Measurements from ENCODE around the gene HYAL1. TPM values are rescaled to one million over a fixed set of nuclear protein-coding genes. Genes with fewer than 3 reads are reported as not detected.
"Not testable (repeated sequence)": the region's sequence is repeated elsewhere in the genome, so short reads cannot be mapped to it uniquely, and the experiment has no call there.

Gene HYAL1
- total and polyA plus RNA-seq, 2 experiments from 2014 or later = 0.20 TPM; not detected in 1

DNA sequence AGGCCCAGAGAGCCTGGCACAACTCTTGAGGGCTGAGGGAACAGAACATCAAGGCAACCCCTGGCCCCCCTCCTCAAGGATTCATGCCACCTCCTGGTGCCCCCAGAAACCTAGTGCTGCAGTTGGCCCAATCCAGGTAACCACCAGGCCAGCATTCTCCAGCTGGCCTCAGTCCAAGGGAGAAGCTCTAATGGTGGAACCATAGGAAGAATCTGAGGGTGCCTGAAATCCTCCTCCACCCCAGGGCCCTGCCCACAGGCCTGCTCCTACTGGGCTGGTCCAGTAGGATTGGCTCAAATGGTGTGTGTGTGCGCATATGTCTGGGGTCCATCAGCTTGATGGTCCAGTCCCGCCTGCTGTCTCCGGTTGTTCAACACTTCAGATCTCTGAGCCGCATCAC is 11.4 kb upstream of the HYAL1 start:
- no peak overlapping the region for H3K27ac ChIP-seq
- no peak overlapping the region for H3K4me3 ChIP-seq
- no peaks in the 10 kb centered on the region for H3K36me3 ChIP-seq (ENCODE audit: low read depth)
- in situ Hi-C loops (cut with MboI) = no loop called here
- DNase-seq = no peak
- H3K79me2 ChIP-seq (ENCODE audit: insufficient read depth) = peaks cover 18% of the 10 kb centered on the region
- no peaks in the 10 kb centered on the region for H3K4me1 ChIP-seq (ENCODE audit: insufficient read depth)
- no peak overlapping the region for H3K9ac ChIP-seq
- H3K4me2 ChIP-seq (ENCODE audit: unreplicated experiment) = no peak overlapping the region
- no peaks in the 10 kb centered on the region for H3K9me2 ChIP-seq (ENCODE audit: insufficient read depth)
- H4K20me1 ChIP-seq (ENCODE audit: insufficient read depth) = no peaks in the 10 kb centered on the region
- no peaks in the 10 kb centered on the region for H3K9me3 ChIP-seq (ENCODE audit: low read depth)
- TF ChIP-seq EZH2phosphoT487 (IDR thresholded peaks at IDR 0.05; ENCODE audit: insufficient read depth, low read depth) = no peak
- TF ChIP-seq EZH2 (IDR thresholded peaks at IDR 0.05; ENCODE audit: insufficient read depth, poor library complexity, severe bottlenecking) = no peak
- WGBS, 2 experiments (ENCODE audit: low coverage in 1 of 2, low lambda C conversion rate in 2 of 2, missing lambda C conversion rate in 2 of 2) = 97 to 100% methylated on average over 4 of the region's 4 CpGs
- peaks cover 14% of the 10 kb centered on the region; the same call in 1 of the 2 replicates for H3F3A ChIP-seq (ENCODE audit: insufficient read depth)
- H2AFZ ChIP-seq = no peak overlapping the region
- no peaks in the 10 kb centered on the region for H3K27me3 ChIP-seq (replicated peaks; ENCODE audit: insufficient read depth)

DNA sequence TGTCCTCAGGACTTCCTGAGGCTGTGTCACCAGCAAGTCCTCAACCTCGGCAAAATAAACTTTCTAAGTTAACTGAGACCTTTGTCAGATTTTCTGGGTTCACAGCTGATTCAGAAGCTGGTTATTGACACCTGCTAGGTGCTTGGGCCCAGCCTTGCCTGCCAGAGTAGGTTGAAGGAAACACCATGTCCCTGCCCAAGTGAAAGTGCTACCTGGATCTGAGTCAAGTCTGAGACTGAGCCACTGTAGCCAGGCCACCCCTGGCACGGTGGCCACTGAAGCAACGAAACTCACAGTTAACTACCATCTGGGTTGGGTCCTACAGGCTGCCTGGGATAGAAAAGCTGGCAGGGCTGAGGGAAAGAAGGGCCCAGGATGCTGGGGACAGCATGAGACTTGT is 11.0 kb upstream of the HYAL1 start:
- peaks cover 14% of the 10 kb centered on the region; the same call in 1 of the 2 replicates for H3F3A ChIP-seq (ENCODE audit: insufficient read depth)
- 43 to 49% methylated on average over 3 of the region's 3 CpGs for WGBS, 2 experiments (ENCODE audit: low coverage in 1 of 2, low lambda C conversion rate in 2 of 2, missing lambda C conversion rate in 2 of 2)
- TF ChIP-seq EZH2 (IDR thresholded peaks at IDR 0.05; ENCODE audit: insufficient read depth, poor library complexity, severe bottlenecking) (no peak), EZH2phosphoT487 (IDR thresholded peaks at IDR 0.05; ENCODE audit: insufficient read depth, low read depth) (no peak)
- no peaks in the 10 kb centered on the region for H4K20me1 ChIP-seq (ENCODE audit: insufficient read depth)
- no peak overlapping the region for H3K4me2 ChIP-seq (ENCODE audit: unreplicated experiment)
- H3K27me3 ChIP-seq (replicated peaks; ENCODE audit: insufficient read depth) = no peaks in the 10 kb centered on the region
- H3K79me2 ChIP-seq (ENCODE audit: insufficient read depth) = peaks cover 14% of the 10 kb centered on the region
- no peak overlapping the region for H3K9ac ChIP-seq
- H2AFZ ChIP-seq = no peak overlapping the region
- no peaks in the 10 kb centered on the region for H3K4me1 ChIP-seq (ENCODE audit: insufficient read depth)
- no peaks in the 10 kb centered on the region for H3K9me3 ChIP-seq (ENCODE audit: low read depth)
- no peaks in the 10 kb centered on the region for H3K9me2 ChIP-seq (ENCODE audit: insufficient read depth)
- in situ Hi-C loops (cut with MboI) = no loop called here
- no peak overlapping the region for H3K27ac ChIP-seq
- no peak for DNase-seq
- H3K36me3 ChIP-seq (ENCODE audit: low read depth) = no peaks in the 10 kb centered on the region
- H3K4me3 ChIP-seq = no peak overlapping the region

DNA sequence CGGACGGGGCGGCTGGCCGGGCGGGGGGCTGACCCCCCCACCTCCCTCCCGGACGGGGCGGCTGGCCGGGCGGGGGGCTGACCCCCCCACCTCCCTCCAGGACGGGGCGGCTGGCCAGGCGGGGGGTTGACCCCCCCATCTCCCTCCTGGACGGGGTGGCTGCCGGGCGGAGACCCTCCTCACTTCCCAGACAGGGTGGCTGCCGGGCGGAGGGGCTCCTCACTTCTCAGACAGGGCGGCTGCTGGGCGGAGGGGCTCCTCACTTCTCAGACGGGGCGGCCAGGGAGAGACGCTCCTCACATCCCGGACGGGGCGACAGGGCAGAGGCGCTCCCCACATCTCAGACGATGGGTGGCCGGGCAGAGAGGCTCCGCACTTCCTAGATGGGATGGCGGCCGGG is 8.7 kb upstream of the HYAL1 start:
- H3K4me1 ChIP-seq (ENCODE audit: insufficient read depth); H3K27me3 ChIP-seq (replicated peaks; ENCODE audit: insufficient read depth); H3K9ac ChIP-seq; H3K9me3 ChIP-seq (ENCODE audit: low read depth); H3K4me3 ChIP-seq; in situ Hi-C loops (cut with MboI); H3K9me2 ChIP-seq (ENCODE audit: insufficient read depth); DNase-seq; H3K27ac ChIP-seq; H2AFZ ChIP-seq; H3K36me3 ChIP-seq (ENCODE audit: low read depth); H3K4me2 ChIP-seq (ENCODE audit: unreplicated experiment); H3K79me2 ChIP-seq (ENCODE audit: insufficient read depth); H4K20me1 ChIP-seq (ENCODE audit: insufficient read depth): not testable (repeated sequence)
- 80 to 88% methylated on average over 8 to 25 of the region's 32 CpGs for WGBS, 2 experiments (ENCODE audit: low coverage in 1 of 2, low lambda C conversion rate in 2 of 2, missing lambda C conversion rate in 2 of 2)
- peaks cover 14% of the 10 kb centered on the region; the same call in 1 of the 2 replicates for H3F3A ChIP-seq (ENCODE audit: insufficient read depth)

DNA sequence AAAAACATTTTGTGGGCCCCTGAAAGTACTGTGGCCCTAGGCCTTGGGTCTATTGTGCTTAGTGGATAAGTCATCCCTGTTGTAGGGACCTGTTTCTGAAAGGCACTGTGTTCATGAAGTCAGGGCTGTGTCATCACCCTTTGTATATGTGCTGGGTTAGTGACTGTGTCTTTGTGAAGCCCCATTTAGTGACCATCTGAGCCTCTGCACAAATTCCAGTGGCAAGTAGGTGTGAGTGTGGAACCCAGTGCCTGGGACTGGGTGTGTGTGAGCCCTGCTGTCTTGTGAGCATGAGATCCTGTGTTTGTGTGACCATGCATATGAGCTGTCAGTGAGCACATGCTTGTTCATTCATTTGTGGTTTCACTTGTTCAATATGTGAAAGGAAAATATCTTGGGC is 1.2 kb upstream of the HYAL1 start:
- no peak for TF ChIP-seq EZH2phosphoT487 (IDR thresholded peaks at IDR 0.05; ENCODE audit: insufficient read depth, low read depth)
- no peak for TF ChIP-seq EZH2 (IDR thresholded peaks at IDR 0.05; ENCODE audit: insufficient read depth, poor library complexity, severe bottlenecking)
- Histone ChIP-seq H3K9me2 (ENCODE audit: insufficient read depth) (no peaks in the 10 kb centered on the region), H3K4me2 (ENCODE audit: unreplicated experiment) (no peak overlapping the region), H3F3A (ENCODE audit: insufficient read depth) (peaks cover 11% of the 10 kb centered on the region), H3K9me3 (ENCODE audit: low read depth) (no peaks in the 10 kb centered on the region), H2AFZ (no peak overlapping the region), H3K79me2 (ENCODE audit: insufficient read depth) (no peaks in the 10 kb centered on the region), H3K36me3 (ENCODE audit: low read depth) (no peaks in the 10 kb centered on the region), H3K27ac (no peak overlapping the region), H3K9ac (no peak overlapping the region), H3K4me3 (no peak overlapping the region), H4K20me1 (ENCODE audit: insufficient read depth) (no peaks in the 10 kb centered on the region), H3K4me1 (ENCODE audit: insufficient read depth) (peaks cover 11% of the 10 kb centered on the region), H3K27me3 (replicated peaks; ENCODE audit: insufficient read depth) (no peaks in the 10 kb centered on the region)
- DNase-seq = peak; percentile 42
- in situ Hi-C loops (cut with MboI) = no loop called here

Measured in GM23248 (cell line).